K562 (cell line): ENCODE results near the gene SLC30A1. TPM values are rescaled to one million over a fixed set of nuclear protein-coding genes. Genes with fewer than 3 reads are reported as not detected.

Experiments used
- ATAC-seq: fragments of 200-7000 bp; cut with Tn5 transposase; 3 replicates; pipeline ENCODE4 v1.9.1; 2020; ENCODE audit warnings: moderate library complexity
- BruUV-seq: library from RNA; stranded (reverse); fragments of 400-500 nt; replicated peaks from 2 replicates; lab custom pipeline; 2021; lab: Mats Ljungman, UMichigan
- CTCF ChIA-PET: fragments of 300-600 bp; formaldehyde crosslinking; extraction: SDS; loops from one replicate; lab custom pipeline; 2021; ENCODE audit warnings: low intra/inter-chr PET ratio; lab: Yijun Ruan, JAX
- POLR2A ChIA-PET: fragments of 300-600, 350-650 bp; sonication (Branson Sonifier 250); formaldehyde crosslinking; extraction: SDS; loops from one replicate; lab custom pipeline; 2021; ENCODE audit warnings: antibody characterized with exemption, inconsistent platforms; lab: Yijun Ruan, JAX
- DNase-seq, 4 experiments: peaks; one replicate each; pipeline versions ENCODE4 v3.0.0 to v3.0.0-alpha.2; 2011 to 2018; ENCODE audit warnings: low spot score in 3 of 4, mixed read lengths in 3 of 4; ENCODE audit errors: extremely low read depth in 1 of 4
- FAIRE-seq: peaks from 2 replicates; lab custom pipeline; 2011; peaks lifted over from hg19 to GRCh38; lab: Jason Lieb, UNC
- H2AFZ ChIP-seq: 2 replicates; pipeline ENCODE4 v1.6.0; 2011; ENCODE audit warnings: low read depth, low read length, control low read depth, inconsistent platforms
- H3K27ac ChIP-seq: fragments of 200-600 bp; 3 replicates; pipeline ENCODE4 v1.8.0; 2011; ENCODE audit warnings: low read depth, mild to moderate bottlenecking, control low read depth, inconsistent platforms, low read length, moderate library complexity, mixed read lengths; ENCODE audit errors: extremely low read depth
- H3K27me3 ChIP-seq, 2 experiments: fragments of 300-600 bp in 1 of 2; 2 replicates in 1 of 2; 3 replicates in 1 of 2; pipeline versions ENCODE4 v1.6.0 to v1.8.0; 2011; ENCODE audit warnings: inconsistent platforms in 2 of 2, low read length in 2 of 2, mild to moderate bottlenecking in 1 of 2, mixed read lengths in 1 of 2, moderate library complexity in 1 of 2; ENCODE audit not compliant: control insufficient read depth in 2 of 2, insufficient read depth in 2 of 2
- H3K36me3 ChIP-seq: fragments of 300-600 bp; 3 replicates; pipeline ENCODE4 v1.8.0; 2011; ENCODE audit warnings: mild to moderate bottlenecking, low read length, inconsistent platforms; ENCODE audit not compliant: control insufficient read depth, insufficient read depth
- H3K4me1 ChIP-seq, 2 experiments: fragments of 200-600 bp in 1 of 2; replicated peaks in 1 of 2; 2 replicates in 1 of 2; 3 replicates in 1 of 2; pipeline versions ENCODE4 v1.5.1 to v1.8.0; 2011; ENCODE audit warnings: inconsistent platforms in 2 of 2, low read length in 2 of 2, mild to moderate bottlenecking in 1 of 2, mixed read lengths in 1 of 2, moderate library complexity in 1 of 2; ENCODE audit not compliant: control insufficient read depth in 2 of 2, insufficient read depth in 2 of 2
- H3K4me2 ChIP-seq: 2 replicates; pipeline ENCODE4 v1.6.1; 2011; ENCODE audit warnings: low read length, control low read depth, inconsistent platforms, mixed read lengths; ENCODE audit not compliant: insufficient read depth
- H3K4me3 ChIP-seq: fragments of 200-600 bp; sonication (generic), shearing (Covaris generic); 2 replicates; pipeline ENCODE4 v1.5.1; 2016; ENCODE audit warnings: control low read depth, inconsistent platforms
- H3K79me2 ChIP-seq: fragments of 200-600 bp; 3 replicates; pipeline ENCODE4 v1.8.0; 2011; ENCODE audit warnings: low read length, inconsistent platforms; ENCODE audit not compliant: control insufficient read depth, insufficient read depth
- H3K9ac ChIP-seq, 2 experiments: 2 replicates each; pipeline versions ENCODE4 v1.6.0 to v1.6.1; 2011; ENCODE audit warnings: low read depth in 2 of 2, low read length in 2 of 2, control low read depth in 1 of 2, inconsistent platforms in 1 of 2, mild to moderate bottlenecking in 1 of 2, mixed read lengths in 1 of 2; ENCODE audit not compliant: insufficient read depth in 1 of 2
- H3K9me1 ChIP-seq: one replicate; pipeline ENCODE4 v1.6.0; 2011; ENCODE audit warnings: inconsistent platforms, mild to moderate bottlenecking, low read length, moderate library complexity; ENCODE audit not compliant: control insufficient read depth, insufficient read depth
- H3K9me3 ChIP-seq: replicated peaks from 2 replicates; pipeline ENCODE4 v1.5.1; 2011; ENCODE audit warnings: low read depth, low read length, inconsistent platforms; ENCODE audit not compliant: control insufficient read depth, insufficient read depth
- H4K20me1 ChIP-seq: replicated peaks from 2 replicates; pipeline ENCODE4 v1.6.1; 2011; ENCODE audit warnings: low read length, inconsistent platforms, mixed read lengths; ENCODE audit not compliant: control insufficient read depth, insufficient read depth
- THAP12 ChIP-seq: fragments of 250-450 bp; sonication (Bioruptor Pico); IDR thresholded peaks from 2 replicates; pipeline ENCODE4 v1.9.0; 2021; ENCODE audit warnings: mild to moderate bottlenecking, inconsistent platforms
- ZNF280A ChIP-seq: fragments of 450-650 bp; IDR thresholded peaks from 2 replicates; pipeline ENCODE4 v1.6.1; 2018; ENCODE audit warnings: mild to moderate bottlenecking, low read depth; ENCODE audit not compliant: partially characterized antibody
- ZSCAN29 ChIP-seq: fragments of 450-650 bp; IDR thresholded peaks from 2 replicates; pipeline ENCODE4 v1.6.1; 2017
- WGBS: fragments of 100-300 bp; shearing (Covaris generic); methylation state at CpG from one replicate; pipeline ENCODE4 v1.1.6; 2016; ENCODE audit warnings: low coverage, mixed read lengths; ENCODE audit not compliant: insufficient coverage; ENCODE audit errors: missing lambda C conversion rate; 5-methylcytosine and 5-hydroxymethylcytosine counted together
- in situ Hi-C: fragments of 300-500 bp; cut with MboI; formaldehyde crosslinking; loops from 4 replicates; pipeline ENCODE4 v1.15.0; 2018; ENCODE audit warnings: inconsistent platforms, mixed read lengths
- intact Hi-C: fragments of 100-400 bp; cut with micrococcal nuclease; formaldehyde crosslinking; loops from 2 replicates; pipeline ENCODE4 v1.14.2; 2022
- polyA plus RNA-seq, 8 experiments: library from polyadenylated mRNA; depleted of rRNA in 4 of 8; stranded (reverse) in 5 of 8; unstranded in 3 of 8; fragments of >200 nt; fragmentation: Nextera tagmentation in 2 of 8; fragmentation: Illumina TruSeq in 1 of 8; extraction: Ambion mirVana in 2 of 8; extraction: Trizol in 1 of 8; gene quantifications; 2 replicates each; pipeline versions ENCODE4 v1.2.1 to v1.2.3, GENCODE V29; 2011 to 2014; ENCODE audit warnings: inconsistent platforms in 1 of 8, missing spikeins in 1 of 8
- total RNA-seq, 7 experiments: library from RNA; depleted of rRNA in 6 of 7; stranded (reverse); fragments of >200 nt in 6 of 7; fragmentation: Illumina TruSeq in 2 of 7; extraction: Trizol in 2 of 7; gene quantifications; 2 replicates each; pipeline versions ENCODE4 v1.2.1 to v1.2.3, GENCODE V29; 2011 to 2021; ENCODE audit warnings: low replicate concordance in 1 of 7
- TF ChIP-seq, protein P1 (sequence below): fragments of 250-450 bp; sonication (Bioruptor Pico); IDR thresholded peaks from 2 replicates; pipeline ENCODE4 v1.4.0; 2020; ENCODE audit warnings: mild to moderate bottlenecking, moderate library complexity

The SLC30A1 gene
- total and polyA plus RNA-seq, 9 of the 15 experiments (the other 6 are each of a cell fraction or from before 2014, with no cell fraction given) = 4.1 to 14.4 (median 6.6) TPM

DNA sequence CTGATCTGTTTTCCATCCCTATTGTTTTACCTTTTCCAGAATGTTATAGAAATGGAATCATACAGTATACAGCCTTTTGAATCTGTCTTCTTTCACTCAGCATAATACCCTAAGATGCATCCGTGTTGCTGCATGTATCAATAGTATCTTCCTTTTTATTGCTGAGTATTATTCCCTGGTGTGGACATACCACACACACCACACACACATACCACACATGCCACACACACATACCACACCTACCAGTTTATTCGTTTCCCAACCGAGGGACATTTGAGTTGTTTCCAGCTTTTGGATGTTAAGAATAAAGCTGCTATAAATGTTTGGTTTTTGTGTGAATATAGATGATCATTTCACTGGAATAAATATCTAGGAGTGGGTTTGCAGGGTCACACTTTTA is 22.2 kb upstream of the SLC30A1 start:
- peaks cover 4 to 16% of the 10 kb centered on the region in 2 experiments; a peak in 4 of 5 replicates for H3K4me1 ChIP-seq
- in situ Hi-C loops = no loop called here

More for the DNA sequence above, 22.2 kb upstream of the SLC30A1 start:
- Histone ChIP-seq H3K9ac (no peak overlapping the region), H3K36me3 (peaks cover 21% of the 10 kb centered on the region), H3K4me2 (no peak overlapping the region), H3K9me3 (no peaks in the 10 kb centered on the region), H3K79me2 (peaks cover 25% of the 10 kb centered on the region), H3K27me3 (no peaks in the 10 kb centered on the region), H3K27ac (no peak overlapping the region), H3K4me3 (no peak overlapping the region), H3K9me1 (no peaks in the 10 kb centered on the region), H4K20me1 (no peaks in the 10 kb centered on the region), H2AFZ (no peak overlapping the region)
- no TSS peak for BruUV-seq
- CTCF ChIA-PET = no interaction called here
- TF ChIP-seq, protein P1, sequence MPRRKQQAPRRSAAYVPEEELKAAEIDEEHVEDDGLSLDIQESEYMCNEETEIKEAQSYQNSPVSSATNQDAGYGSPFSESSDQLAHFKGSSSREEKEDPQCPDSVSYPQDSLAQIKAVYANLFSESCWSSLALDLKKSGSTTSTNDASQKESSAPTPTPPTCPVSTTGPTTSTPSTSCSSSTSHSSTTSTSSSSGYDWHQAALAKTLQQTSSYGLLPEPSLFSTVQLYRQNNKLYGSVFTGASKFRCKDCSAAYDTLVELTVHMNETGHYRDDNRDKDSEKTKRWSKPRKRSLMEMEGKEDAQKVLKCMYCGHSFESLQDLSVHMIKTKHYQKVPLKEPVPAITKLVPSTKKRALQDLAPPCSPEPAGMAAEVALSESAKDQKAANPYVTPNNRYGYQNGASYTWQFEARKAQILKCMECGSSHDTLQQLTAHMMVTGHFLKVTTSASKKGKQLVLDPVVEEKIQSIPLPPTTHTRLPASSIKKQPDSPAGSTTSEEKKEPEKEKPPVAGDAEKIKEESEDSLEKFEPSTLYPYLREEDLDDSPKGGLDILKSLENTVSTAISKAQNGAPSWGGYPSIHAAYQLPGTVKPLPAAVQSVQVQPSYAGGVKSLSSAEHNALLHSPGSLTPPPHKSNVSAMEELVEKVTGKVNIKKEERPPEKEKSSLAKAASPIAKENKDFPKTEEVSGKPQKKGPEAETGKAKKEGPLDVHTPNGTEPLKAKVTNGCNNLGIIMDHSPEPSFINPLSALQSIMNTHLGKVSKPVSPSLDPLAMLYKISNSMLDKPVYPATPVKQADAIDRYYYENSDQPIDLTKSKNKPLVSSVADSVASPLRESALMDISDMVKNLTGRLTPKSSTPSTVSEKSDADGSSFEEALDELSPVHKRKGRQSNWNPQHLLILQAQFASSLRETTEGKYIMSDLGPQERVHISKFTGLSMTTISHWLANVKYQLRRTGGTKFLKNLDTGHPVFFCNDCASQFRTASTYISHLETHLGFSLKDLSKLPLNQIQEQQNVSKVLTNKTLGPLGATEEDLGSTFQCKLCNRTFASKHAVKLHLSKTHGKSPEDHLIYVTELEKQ (CRISPR knock-in tag) = no peak
- TF ChIP-seq ZNF280A (no peak), ZSCAN29 (no peak), THAP12 (CRISPR knock-in tag) (no peak)
- WGBS = 96% methylated on average over 3 of the region's 3 CpGs
- intact Hi-C loops = no loop called here
- FAIRE-seq (no peak), ATAC-seq (no peak), DNase-seq (no peak)
- POLR2A ChIA-PET = interaction anchor here (1.0 kb wide), 1 partner anchor 12 kb away, joined by 3 read pairs; no protein-coding TSS in a partner anchor
